HPDE6-E6E7 (cell line): ENCODE data around the gene KRTAP7-1.

ENCODE experiments used
- DNase-seq: peaks from one replicate; pipeline ENCODE4 v3.0.0; 2011; ENCODE audit warnings: missing footprints; ENCODE audit errors: extremely low spot score

The KRTAP7-1 gene, protein sequence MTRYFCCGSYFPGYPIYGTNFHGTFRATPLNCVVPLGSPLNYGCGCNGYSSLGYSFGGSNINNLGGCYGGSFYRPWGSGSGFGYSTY

DNA sequence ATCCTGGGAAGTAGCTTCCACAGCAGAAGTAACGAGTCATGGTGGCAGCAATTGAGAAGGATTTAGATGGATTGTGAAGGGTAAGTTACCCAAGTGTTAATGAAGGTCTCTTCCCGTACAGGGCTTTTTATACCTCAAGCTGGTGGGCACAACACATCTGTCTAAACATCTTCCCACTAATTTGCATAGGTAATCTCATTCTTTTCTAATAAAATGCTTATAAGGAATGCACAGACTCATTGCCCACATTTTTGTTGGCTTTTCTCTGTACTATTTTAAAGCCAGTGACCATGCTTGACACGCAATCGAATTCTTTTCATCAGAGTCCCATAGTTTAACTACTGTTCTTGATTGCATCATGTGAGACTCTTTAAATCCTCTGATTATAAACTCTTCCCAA lies at the start of gene KRTAP7-1:
Gene KRTAP7-1 (minus strand): TSS at position 101 of the 400 bp plus-strand sequence. CDS start 61 bp downstream, at position 40.
- DNase-seq = no peak

GRCh38 chr21:30874526-30874925 lies 45.0 kb upstream of the KRTAP7-1 start:
- DNase-seq = no peak

DNA sequence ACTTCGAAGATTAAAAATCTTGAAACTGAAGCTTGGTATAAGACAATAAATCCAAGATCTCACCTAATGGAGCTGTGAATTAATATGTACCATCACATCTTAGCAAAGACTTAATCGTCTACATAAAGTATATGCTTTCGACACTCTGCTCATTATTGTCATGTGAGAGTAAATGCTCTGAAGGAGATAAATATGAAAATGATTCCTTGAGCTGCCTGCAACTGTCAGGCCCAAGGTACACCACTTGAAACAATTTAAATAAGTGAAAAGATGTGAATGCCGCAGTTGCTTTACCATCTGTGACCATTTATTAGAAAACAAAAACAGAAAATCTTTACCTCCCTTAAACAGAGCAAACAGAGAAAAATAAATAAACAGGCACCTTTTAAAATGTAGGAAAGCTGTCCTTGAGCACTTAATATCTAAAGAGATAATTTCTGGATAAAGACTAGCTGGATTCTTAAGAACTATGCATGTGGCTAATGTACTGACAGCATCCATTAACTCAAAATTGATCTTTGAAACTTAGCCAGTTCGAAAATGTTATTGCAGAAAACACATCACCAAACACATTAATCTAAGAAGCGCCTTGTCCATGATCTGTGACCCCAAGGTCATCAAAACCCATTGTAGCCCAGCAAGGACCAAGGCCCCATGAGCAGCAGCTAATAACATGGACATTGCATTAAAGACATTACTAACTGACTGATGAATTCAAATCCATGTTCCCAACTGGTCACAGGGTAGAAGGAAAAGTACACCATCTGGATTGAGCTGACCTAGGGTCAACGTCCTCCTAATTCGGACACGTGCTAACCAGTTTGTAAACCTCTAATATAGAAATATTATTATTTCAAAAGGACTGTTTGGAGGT lies 18.3 kb upstream of the KRTAP7-1 start:
- DNase-seq = no peak

- no peak for DNase-seq
Measured at GRCh38 chr21:30842990-30843389, 13.4 kb upstream of the KRTAP7-1 start.

DNA sequence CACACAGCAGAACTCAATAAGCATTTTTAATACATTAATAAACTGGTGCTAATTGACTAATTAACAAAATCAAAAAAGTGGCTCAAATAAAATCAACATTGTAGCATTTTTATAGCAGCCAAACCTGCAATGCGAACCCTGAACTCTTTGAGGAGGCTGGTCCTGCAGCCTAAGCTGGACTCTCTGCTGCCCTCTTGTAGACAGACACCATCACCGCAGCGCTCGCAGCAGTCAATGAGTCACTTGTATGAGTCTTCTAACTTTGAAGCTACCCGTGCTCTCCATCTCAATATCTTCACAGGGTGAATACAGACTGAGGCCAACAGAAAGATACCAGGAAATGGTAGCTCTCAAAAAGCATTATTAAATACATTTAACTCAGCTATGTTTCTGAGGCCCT lies 9.7 kb upstream of the KRTAP7-1 start:
- DNase-seq = peak; percentile 29

DNA sequence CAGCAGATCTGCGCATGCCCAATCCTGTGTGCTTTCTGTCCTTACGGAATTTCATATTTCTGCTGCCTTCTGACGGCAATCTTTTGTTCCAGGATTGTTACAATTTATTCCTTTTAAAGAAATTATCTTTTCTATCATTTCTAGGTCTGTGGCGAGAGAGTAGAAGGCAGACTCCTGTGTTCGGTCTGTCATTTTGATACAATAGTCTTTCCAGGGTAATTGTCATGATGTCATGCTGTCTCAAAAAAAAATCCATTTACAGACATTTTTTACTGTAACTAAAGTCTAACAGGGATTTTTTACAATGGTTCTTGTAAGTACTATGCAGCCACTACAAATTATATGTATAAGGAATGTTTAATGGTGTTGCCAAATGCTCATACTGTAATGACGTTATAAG lies 9.0 kb upstream of the KRTAP7-1 start:
- no peak for DNase-seq

- no peak for DNase-seq
Measured at GRCh38 chr21:30831194-30831765, 1.7 kb upstream of the KRTAP7-1 start.

DNA sequence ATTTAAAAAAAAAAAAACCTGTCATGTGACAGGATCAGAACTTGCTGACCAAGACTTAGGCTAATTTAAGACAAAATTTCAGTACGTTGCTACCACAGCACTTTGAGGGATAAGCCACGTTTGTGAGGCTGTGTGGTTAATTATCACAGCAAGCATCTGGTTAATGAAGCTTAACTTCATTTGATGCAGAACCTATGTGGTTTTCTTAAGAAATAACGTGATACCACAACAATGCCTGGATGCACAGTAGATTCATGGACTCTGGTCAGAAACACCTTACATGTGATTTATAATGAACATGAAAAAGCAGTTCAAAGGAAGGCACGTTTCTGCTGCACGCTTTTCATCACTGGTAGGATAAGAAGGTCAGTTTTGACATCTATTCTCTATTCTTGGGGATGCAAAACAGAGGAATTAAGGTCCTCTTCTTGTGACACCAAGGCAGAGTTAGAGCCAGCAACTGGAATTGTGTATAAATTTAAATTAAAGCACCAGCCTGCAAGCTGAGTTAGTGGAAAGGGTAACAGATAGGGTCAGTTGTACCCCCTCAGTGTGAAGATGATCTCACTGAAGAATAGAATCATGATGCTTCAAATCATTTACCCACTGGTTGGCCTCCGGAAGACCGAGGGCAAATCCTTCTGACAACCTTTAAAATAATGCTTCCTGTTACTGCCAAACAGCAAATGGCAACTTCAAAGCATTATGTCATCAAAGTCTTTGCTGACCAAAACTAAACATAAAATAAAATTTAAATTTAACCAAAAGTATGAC lies 10.5 kb downstream of the KRTAP7-1 start:
- DNase-seq = no peak

GRCh38 chr21:30813174-30813573 lies 16.4 kb downstream of the KRTAP7-1 start, which contains the start of gene KRTAP8-1:
TSS of gene KRTAP8-1 (minus strand) at chr21:30813274. CDS start at chr21:30813220, 54 bp downstream.
- DNase-seq = no peak

- no peak for DNase-seq
Measured at GRCh38 chr21:30800605-30801004, 29.0 kb downstream of the KRTAP7-1 start.

DNA sequence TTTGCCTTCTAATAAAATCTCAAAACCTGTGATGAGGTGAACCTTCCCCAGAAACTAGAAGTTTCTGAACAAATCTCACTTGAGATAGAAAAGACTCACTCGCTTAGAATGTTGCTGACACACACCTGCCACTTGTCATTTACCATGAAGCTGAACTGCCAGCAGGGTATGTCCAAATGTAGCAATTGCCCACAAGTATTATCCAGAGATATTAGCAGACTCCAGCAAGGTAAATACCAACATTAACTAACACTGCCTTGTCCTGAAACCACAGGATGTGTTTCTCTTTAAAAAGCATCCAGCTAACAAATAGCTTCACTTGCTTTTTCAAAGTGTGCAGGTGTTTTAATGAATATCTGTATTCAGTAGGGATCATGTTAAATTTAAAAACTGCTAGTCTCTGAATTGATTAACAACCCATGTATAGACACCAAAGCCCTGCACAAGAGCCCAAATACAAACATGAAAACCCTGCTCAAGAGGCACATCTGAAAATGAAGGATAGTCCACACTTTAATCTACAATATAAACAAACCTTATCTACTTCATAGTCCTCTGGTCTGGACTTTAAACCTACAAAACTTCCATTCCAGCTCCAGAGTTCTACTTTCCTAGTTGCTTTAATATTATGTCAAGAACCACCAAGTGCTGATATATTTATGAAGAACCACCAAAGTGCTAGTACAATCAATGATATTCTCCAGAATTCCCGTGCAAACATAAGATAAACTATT lies 35.8 kb downstream of the KRTAP7-1 start:
- DNase-seq = no peak

DNA sequence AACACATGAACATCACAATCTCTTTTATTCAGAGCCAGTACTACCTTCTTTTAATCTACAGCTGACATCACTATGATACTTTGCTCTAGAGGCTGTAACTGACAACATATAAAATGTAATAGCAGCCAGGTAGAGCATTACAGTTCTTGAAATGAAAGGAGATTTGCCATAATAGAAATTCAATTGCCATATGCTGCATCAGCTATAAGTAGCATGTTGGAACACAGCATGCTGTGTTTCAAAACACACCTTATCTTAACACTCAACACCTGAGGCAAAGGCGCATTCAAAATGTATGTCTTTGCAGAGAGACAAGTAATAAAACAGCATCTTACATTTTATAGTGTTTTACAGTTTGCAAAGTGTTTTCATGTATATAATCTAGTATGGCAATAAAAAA lies 50.3 kb downstream of the KRTAP7-1 start:
- DNase-seq = no peak
